ENCODE data around the gene NPHP4.

Gene NPHP4

GRCh38 chr1:5970610-5971273 is 21.5 kb downstream of the NPHP4 start:
- DNase-seq: no peak

- DNase-seq: no peak
These were observed 23.1 kb downstream of the NPHP4 start for GRCh38 chr1:5969168-5969567.

GRCh38 chr1:5968161-5968736 is 24.0 kb downstream of the NPHP4 start:
- no peak for DNase-seq

GRCh38 chr1:5967351-5968160 is 24.7 kb downstream of the NPHP4 start:
- no peak for DNase-seq

GRCh38 chr1:5966543-5967205 is 25.6 kb downstream of the NPHP4 start:
- no peak for DNase-seq

- DNase-seq: no peak
These were observed 26.6 kb downstream of the NPHP4 start for GRCh38 chr1:5965586-5966131.

- no peak for DNase-seq
These were observed 29.7 kb downstream of the NPHP4 start for GRCh38 chr1:5962265-5963105.

GRCh38 chr1:5961601-5962000 is 30.6 kb downstream of the NPHP4 start:
- no peak for DNase-seq

- DNase-seq: no peak
These were observed 31.9 kb downstream of the NPHP4 start for GRCh38 chr1:5960336-5960735.

- DNase-seq: no peak
These were observed 32.5 kb downstream of the NPHP4 start for GRCh38 chr1:5959667-5960230.

- no peak for DNase-seq
These were observed 33.1 kb downstream of the NPHP4 start for GRCh38 chr1:5959087-5959486.

GRCh38 chr1:5956022-5956830 is 36.0 kb downstream of the NPHP4 start:
- no peak for DNase-seq

- no peak for DNase-seq
These were observed 36.7 kb downstream of the NPHP4 start for GRCh38 chr1:5955479-5955977.

- no peak for DNase-seq
These were observed 37.3 kb downstream of the NPHP4 start for GRCh38 chr1:5954964-5955363.

GRCh38 chr1:5953386-5953785 is 38.8 kb downstream of the NPHP4 start:
- no peak for DNase-seq

- DNase-seq: no peak
These were observed 40.3 kb downstream of the NPHP4 start for GRCh38 chr1:5951846-5952410.

GRCh38 chr1:5950994-5951785 is 41.0 kb downstream of the NPHP4 start:
- no peak for DNase-seq

GRCh38 chr1:5950201-5950895 is 41.9 kb downstream of the NPHP4 start:
- DNase-seq: no peak

GRCh38 chr1:5949761-5950100 is 42.5 kb downstream of the NPHP4 start:
- no peak for DNase-seq
